Endothelial cell of umbilical vein (primary cell): Measurements from ENCODE around the gene GNPDA1. TPM values are rescaled to one million over a fixed set of nuclear protein-coding genes. Genes with fewer than 3 reads are reported as not detected.

Experiments
- Bru-seq: library from RNA; stranded (reverse); fragments of 400-500 nt; gene quantifications from one replicate; lab custom pipeline; 2021; lab: Mats Ljungman, UMichigan
- BruChase-seq, 2 experiments: library from RNA; stranded (reverse); fragments of 400-500 nt; gene quantifications; one replicate each; lab custom pipeline; 2021; lab: Mats Ljungman, UMichigan
- BruUV-seq: library from RNA; stranded (reverse); fragments of 400-500 nt; replicated peaks from 2 replicates; lab custom pipeline; 2021; lab: Mats Ljungman, UMichigan
- CTCF ChIA-PET: fragments of 300-600, 350-600 bp; sonication (Branson Sonifier 250); formaldehyde crosslinking; loops from one replicate; lab custom pipeline; 2021; ENCODE audit warnings: antibody characterized with exemption, inconsistent platforms; lab: Charles Lee
- POLR2A ChIA-PET: fragments of 300-600, 350-600 bp; sonication (Branson Sonifier 250); formaldehyde crosslinking; loops from one replicate; lab custom pipeline; 2021; ENCODE audit warnings: antibody characterized with exemption, inconsistent platforms; lab: Charles Lee
- DNase-seq: peaks from one replicate; pipeline ENCODE4 v3.0.0-alpha.2; 2011; ENCODE audit warnings: low read depth, low spot score
- FAIRE-seq: peaks from 2 replicates; lab custom pipeline; 2011; peaks lifted over from hg19 to GRCh38; lab: Jason Lieb, UNC
- H2AFZ ChIP-seq: 2 replicates; pipeline ENCODE4 v1.6.0; 2012; ENCODE audit warnings: low read depth, low read length, control low read depth, inconsistent platforms
- H3K27ac ChIP-seq: 2 replicates; pipeline ENCODE4 v1.5.1; 2011; ENCODE audit warnings: low read depth, mild to moderate bottlenecking, control low read depth, low read length, moderate library complexity; ENCODE audit not compliant: insufficient read depth
- H3K27me3 ChIP-seq, 2 experiments: 2 replicates each; pipeline versions ENCODE4 v1.6.0 to v1.6.1; 2011; ENCODE audit warnings: low read length in 2 of 2, mixed read lengths in 1 of 2; ENCODE audit not compliant: control insufficient read depth in 2 of 2, insufficient read depth in 2 of 2
- H3K36me3 ChIP-seq, 2 experiments: 2 replicates in 1 of 2; 3 replicates in 1 of 2; pipeline ENCODE4 v1.5.1; 2011; ENCODE audit warnings: low read length in 2 of 2, mild to moderate bottlenecking in 1 of 2, moderate library complexity in 1 of 2; ENCODE audit not compliant: control insufficient read depth in 2 of 2, insufficient read depth in 2 of 2; ENCODE audit errors: extremely low read depth in 1 of 2
- H3K4me1 ChIP-seq: 3 replicates; pipeline ENCODE4 v1.5.1; 2011; ENCODE audit warnings: mild to moderate bottlenecking, low read length; ENCODE audit not compliant: control insufficient read depth, insufficient read depth; ENCODE audit errors: extremely low read depth
- H3K4me2 ChIP-seq: 2 replicates; pipeline ENCODE4 v1.6.1; 2011; ENCODE audit warnings: low read length, control low read depth, mixed read lengths; ENCODE audit not compliant: insufficient read depth
- H3K4me3 ChIP-seq, 3 experiments: fragments of 200-600 bp in 1 of 3; sonication (generic), shearing (Covaris generic) in 1 of 3; replicated peaks in 1 of 3; 2 replicates each; pipeline ENCODE4 v1.5.1; 2011 to 2016; ENCODE audit warnings: control low read depth in 3 of 3, low read length in 3 of 3, mild to moderate bottlenecking in 2 of 3, inconsistent platforms in 1 of 3, low read depth in 1 of 3, moderate library complexity in 1 of 3; ENCODE audit not compliant: insufficient read depth in 1 of 3
- H3K79me2 ChIP-seq: 2 replicates; pipeline ENCODE4 v1.6.0; 2012; ENCODE audit warnings: low read length, inconsistent platforms; ENCODE audit not compliant: control insufficient read depth, insufficient read depth
- H3K9ac ChIP-seq: replicated peaks from 2 replicates; pipeline ENCODE3; 2011; ENCODE audit warnings: low read length, control low read depth; ENCODE audit not compliant: insufficient read depth; ENCODE audit errors: extremely low read depth
- H3K9me1 ChIP-seq: replicated peaks from 3 replicates; pipeline ENCODE4 v1.6.0; 2011; ENCODE audit warnings: mild to moderate bottlenecking, low read length; ENCODE audit not compliant: control insufficient read depth, insufficient read depth; ENCODE audit errors: extremely low read depth
- H3K9me3 ChIP-seq: replicated peaks from 2 replicates; pipeline ENCODE4 v1.5.1; 2012; ENCODE audit warnings: low read length, inconsistent platforms; ENCODE audit not compliant: control insufficient read depth, insufficient read depth
- H4K20me1 ChIP-seq: replicated peaks from 2 replicates; pipeline ENCODE3; 2011; ENCODE audit warnings: mild to moderate bottlenecking, low read length; ENCODE audit not compliant: control insufficient read depth, insufficient read depth; ENCODE audit errors: extremely low read depth
- EZH2 ChIP-seq: IDR thresholded peaks from 2 replicates; pipeline ENCODE4 v1.6.1; 2012; ENCODE audit warnings: borderline replicate concordance, low read depth, mild to moderate bottlenecking, moderate library complexity, low read length, inconsistent platforms; ENCODE audit not compliant: severe bottlenecking
- FOS ChIP-seq: IDR thresholded peaks from 2 replicates; pipeline ENCODE4 v1.6.1; 2011; ENCODE audit warnings: mild to moderate bottlenecking, low read length, moderate library complexity, borderline replicate concordance; ENCODE audit not compliant: insufficient read depth
- GATA2 ChIP-seq: IDR thresholded peaks from 2 replicates; pipeline ENCODE4 v1.7.0; 2011; ENCODE audit warnings: low read depth, mild to moderate bottlenecking, moderate library complexity, mixed read lengths, low read length; ENCODE audit not compliant: insufficient read length, insufficient read depth
- JUN ChIP-seq: IDR thresholded peaks from 2 replicates; pipeline ENCODE4 v1.6.1; 2011; ENCODE audit warnings: borderline replicate concordance, low read depth; ENCODE audit not compliant: insufficient read length, insufficient read depth
- MAX ChIP-seq: IDR thresholded peaks from 2 replicates; pipeline ENCODE4 v1.6.1; 2011; ENCODE audit not compliant: insufficient read depth, insufficient read length
- MYC ChIP-seq: IDR thresholded peaks from one replicate; pipeline ENCODE4 v1.6.1; 2011; ENCODE audit warnings: mild to moderate bottlenecking, low read depth, low read length
- POLR2A ChIP-seq: IDR thresholded peaks from 2 replicates; pipeline ENCODE4 v1.6.1; 2012; ENCODE audit warnings: low read depth, mild to moderate bottlenecking, control low read depth, low read length
- POLR2AphosphoS5 ChIP-seq: IDR thresholded peaks from 2 replicates; pipeline ENCODE4 v1.6.1; 2012; ENCODE audit warnings: low read depth, mild to moderate bottlenecking, control low read depth, low read length, moderate library complexity; ENCODE audit not compliant: insufficient read depth
- dilution Hi-C: fragments of 300-500 bp; cut with MboI; formaldehyde crosslinking; loops from one replicate; pipeline ENCODE4 v1.15.0; 2019; ENCODE audit warnings: low sequenced_read_pairs; ENCODE audit not compliant: extremely low pct_ligation_motif_present
- intact Hi-C: fragments of 100-400 bp; cut with micrococcal nuclease; formaldehyde crosslinking; loops from one replicate; pipeline ENCODE4 v1.10.0; 2022
- long read RNA-seq: library from polyadenylated mRNA; stranded (forward); transcript quantifications from one replicate; pipeline ENCODE4 v2.0.0, GENCODE V29; 2021
- polyA minus RNA-seq, 3 experiments: library from RNA; depleted of rRNA, polyadenylated mRNA; stranded (reverse); fragments of >200 nt; gene quantifications; 1 replicate in 1 of 3; 2 replicates in 2 of 3; pipeline ENCODE4 v1.2.3, GENCODE V29; 2011
- polyA plus RNA-seq, 4 experiments: library from polyadenylated mRNA; depleted of rRNA in 3 of 4; stranded (reverse) in 3 of 4; unstranded in 1 of 4; fragments of >200 nt; gene quantifications; 2 replicates each; pipeline versions ENCODE4 v1.2.1 to v1.2.3, GENCODE V29; 2011 to 2012; ENCODE audit warnings: missing spikeins in 1 of 4
- total RNA-seq: library from RNA; stranded (reverse); gene quantifications from 2 replicates; pipeline ENCODE4 v1.2.3, GENCODE V29; 2021
- TF ChIP-seq, protein P1 (sequence below), 2 donors: IDR thresholded peaks; 1 replicate in 1 of 2; 2 replicates in 1 of 2; pipeline ENCODE4 v1.5.1; 2011; ENCODE audit warnings: low read length in 2 of 2, mild to moderate bottlenecking in 2 of 2, moderate library complexity in 2 of 2, control low read depth in 1 of 2, inconsistent platforms in 1 of 2, low read depth in 1 of 2; ENCODE audit not compliant: insufficient read depth in 1 of 2; ENCODE audit errors: extremely low read depth in 1 of 2

GNPDA1 gene
- total RNA-seq (49.3 and 52.1 TPM in 2 replicates), polyA plus RNA-seq (19.8 and 22.5 TPM in 2 replicates), polyA minus RNA-seq (20.1 and 38.6 TPM in 2 replicates), Bru-seq, nascent RNA (percentile 58 among the genes with signal in this experiment), BruChase-seq, experiment 1, labeled RNA remaining after a 6-hour chase (percentile 81 among the genes with signal in this experiment), BruChase-seq, experiment 2, labeled RNA remaining after a 2-hour chase (percentile 60 among the genes with signal in this experiment)
- 21.3 and 24.2 TPM in 2 replicates for polyA plus RNA-seq (2011; cell fraction: cytosol; rRNA removed)
- polyA plus RNA-seq (2011; cell fraction: nucleus; rRNA removed): 19.6 and 24.1 TPM in 2 replicates
- 68.0 and 74.4 TPM in 2 replicates for polyA plus RNA-seq (2012)
- 13.1 TPM for polyA minus RNA-seq (2011; cell fraction: cytosol; rRNA and poly(A)+ RNA removed)
- 10.2 and 13.2 TPM in 2 replicates for polyA minus RNA-seq (2011; cell fraction: nucleus; rRNA and poly(A)+ RNA removed)
- long read RNA-seq, transcript GNPDA1-201 (7 exons, 2,273 nt): major isoform, 42 of 64 reads
- long read RNA-seq, transcript GNPDA1-210 (6 exons, 2,980 nt): minor isoform, 6 of 64 reads
- long read RNA-seq, partial matches to known transcripts: 5 of 64 reads
- long read RNA-seq, other reads (novel, unspliced or antisense): 6 of 64 reads

DNA sequence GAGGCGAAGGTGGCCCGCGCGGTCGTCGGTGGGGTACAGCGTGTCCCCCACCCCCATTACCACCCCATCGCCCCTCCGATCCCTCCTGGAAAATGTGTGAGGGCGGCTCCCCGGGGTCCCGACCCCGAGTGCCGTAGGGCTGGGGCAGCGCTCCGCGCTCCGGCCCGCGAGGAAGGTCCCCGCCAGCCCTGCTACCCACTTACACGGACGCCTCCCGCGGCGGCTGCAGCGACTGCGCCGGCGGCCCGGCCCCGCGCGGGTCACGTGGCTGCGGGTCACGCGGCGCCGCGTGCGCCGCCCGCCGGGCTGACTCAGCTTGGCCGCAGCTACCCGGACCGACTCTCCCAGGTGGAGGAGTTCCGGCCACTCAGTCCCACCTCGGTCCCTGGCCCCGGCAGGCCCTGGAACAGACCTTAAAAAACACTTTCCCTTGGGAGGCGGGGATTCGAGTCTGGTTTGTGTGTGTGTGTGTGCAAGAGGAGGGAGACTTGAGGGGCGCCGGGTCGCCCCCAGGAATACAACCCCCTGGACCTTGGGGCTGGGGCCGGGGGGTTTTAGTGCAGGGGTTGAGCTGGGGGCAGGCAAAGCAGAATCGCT is at the start of gene GNPDA1:
GNPDA1 (minus strand) TSS at position 236 of the 597 bp plus-strand sequence. CDS start 992 bp downstream, outside the sequence.
- dilution Hi-C loops (no loop called here), intact Hi-C loops (loop anchor here (1.0 to 10.0 kb wide), 6 partner anchors 10 to 342 kb away; partner anchors contain the start of genes ARAP3 and SPRY4)
- TF ChIP-seq POLR2A (peak; percentile 88), POLR2AphosphoS5 (peak; percentile 87), FOS (peak; percentile 50), GATA2 (no peak), JUN (no peak), MYC (no peak), EZH2 (no peak), MAX (peak; percentile 47)
- TF ChIP-seq, protein P1, sequence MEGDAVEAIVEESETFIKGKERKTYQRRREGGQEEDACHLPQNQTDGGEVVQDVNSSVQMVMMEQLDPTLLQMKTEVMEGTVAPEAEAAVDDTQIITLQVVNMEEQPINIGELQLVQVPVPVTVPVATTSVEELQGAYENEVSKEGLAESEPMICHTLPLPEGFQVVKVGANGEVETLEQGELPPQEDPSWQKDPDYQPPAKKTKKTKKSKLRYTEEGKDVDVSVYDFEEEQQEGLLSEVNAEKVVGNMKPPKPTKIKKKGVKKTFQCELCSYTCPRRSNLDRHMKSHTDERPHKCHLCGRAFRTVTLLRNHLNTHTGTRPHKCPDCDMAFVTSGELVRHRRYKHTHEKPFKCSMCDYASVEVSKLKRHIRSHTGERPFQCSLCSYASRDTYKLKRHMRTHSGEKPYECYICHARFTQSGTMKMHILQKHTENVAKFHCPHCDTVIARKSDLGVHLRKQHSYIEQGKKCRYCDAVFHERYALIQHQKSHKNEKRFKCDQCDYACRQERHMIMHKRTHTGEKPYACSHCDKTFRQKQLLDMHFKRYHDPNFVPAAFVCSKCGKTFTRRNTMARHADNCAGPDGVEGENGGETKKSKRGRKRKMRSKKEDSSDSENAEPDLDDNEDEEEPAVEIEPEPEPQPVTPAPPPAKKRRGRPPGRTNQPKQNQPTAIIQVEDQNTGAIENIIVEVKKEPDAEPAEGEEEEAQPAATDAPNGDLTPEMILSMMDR (IDR thresholded peaks at IDR 0.05; ENCODE audit: extremely low read depth in 1 of 2, insufficient read depth in 1 of 2, low read depth in 1 of 2, low read length in 2 of 2): peak in 1 of 2 donors; percentile 9
- no TSS peak for BruUV-seq
- FAIRE-seq (peak; percentile 67), DNase-seq (peak; percentile 67)
- CTCF ChIA-PET: interaction anchor here (1.1 to 10.0 kb wide), 15 partner anchors 9 to 536 kb away, joined by 3 to 122 read pairs (median 5); partner anchors contain the start of genes NDFIP1 and RNF14
- Histone ChIP-seq H3K9me3 (no peaks in the 10 kb centered on the region), H2AFZ (peak within 1 kb of the TSS; percentile 84), H3K4me2 (peak within 1 kb of the TSS; percentile 76), H3K4me3 (peak within 1 kb of the TSS; percentile 51 to 80 (median 69)), H3K79me2 (no peaks in the 10 kb centered on the region), H4K20me1 (no peaks in the 10 kb centered on the region), H3K9me1 (no peaks in the 10 kb centered on the region), H3K27ac (peak within 1 kb of the TSS; percentile 83), H3K36me3 (no peaks in the 10 kb centered on the region), H3K9ac (peak within 1 kb of the TSS; percentile 68), H3K27me3 (no peaks in the 10 kb centered on the region), H3K4me1 (peaks cover 45% of the 10 kb centered on the region)
- POLR2A ChIA-PET: interaction anchor here (0.6 kb wide), 1 partner anchor 39 kb away, joined by 11 read pairs; no protein-coding TSS in a partner anchor
